ENCODE measurements around the gene IL1RAPL1.

Gene IL1RAPL1

DNA sequence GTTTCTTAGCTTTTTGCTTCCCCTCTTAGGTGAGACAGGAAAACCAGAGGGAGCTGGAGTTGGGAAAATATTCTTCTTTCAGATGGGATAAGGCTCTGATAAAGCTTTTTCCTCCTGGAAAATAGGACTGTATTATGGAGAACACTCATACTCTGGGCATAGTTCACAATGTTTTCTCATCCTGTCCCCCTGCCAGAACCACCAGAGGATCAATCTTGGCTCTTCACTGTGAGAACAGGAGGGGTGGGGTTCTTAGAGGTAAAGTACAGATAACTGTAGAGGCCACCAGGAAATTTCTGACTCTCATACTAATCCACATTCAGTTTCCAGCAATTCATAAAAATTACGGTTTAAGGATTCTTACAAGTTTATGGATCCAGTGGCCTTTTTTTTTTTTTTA, 966.3 kb downstream of the IL1RAPL1 start:
- DNase-seq, result no peak

DNA sequence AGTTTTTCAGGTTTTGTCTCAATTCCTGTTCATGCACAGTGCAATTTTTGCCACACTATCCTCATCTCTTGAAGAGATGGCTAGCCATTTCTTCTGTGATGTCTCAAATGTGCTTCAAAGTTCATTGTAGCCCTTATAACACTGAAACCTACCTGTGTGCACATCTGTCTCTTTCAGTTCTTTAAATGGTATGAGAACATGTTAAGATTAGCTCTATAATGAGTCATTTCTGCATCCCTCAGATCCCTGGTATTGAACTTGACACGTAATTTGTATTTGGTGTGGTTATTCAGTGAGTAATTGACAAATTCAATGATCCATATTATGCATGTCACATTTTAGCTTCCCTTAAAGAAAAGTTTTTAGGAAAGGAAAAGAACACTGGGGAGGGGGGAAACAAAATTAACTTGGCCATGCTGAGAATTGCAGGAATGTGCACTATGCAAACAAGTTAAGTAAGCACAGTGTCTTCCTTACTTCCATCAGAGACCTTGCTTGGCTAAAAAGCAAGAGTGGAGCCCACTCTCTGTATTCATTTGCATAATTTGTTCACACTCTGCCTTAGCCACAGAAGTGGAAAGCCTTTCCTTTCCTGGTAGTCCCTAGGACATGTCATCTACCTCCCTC, 968.3 kb downstream of the IL1RAPL1 start:
- no peak for DNase-seq

GRCh38 chrX:29560065-29560464, 972.8 kb downstream of the IL1RAPL1 start:
- DNase-seq, result no peak

GRCh38 chrX:29561417-29561816, 974.2 kb downstream of the IL1RAPL1 start:
- DNase-seq, result no peak

DNA sequence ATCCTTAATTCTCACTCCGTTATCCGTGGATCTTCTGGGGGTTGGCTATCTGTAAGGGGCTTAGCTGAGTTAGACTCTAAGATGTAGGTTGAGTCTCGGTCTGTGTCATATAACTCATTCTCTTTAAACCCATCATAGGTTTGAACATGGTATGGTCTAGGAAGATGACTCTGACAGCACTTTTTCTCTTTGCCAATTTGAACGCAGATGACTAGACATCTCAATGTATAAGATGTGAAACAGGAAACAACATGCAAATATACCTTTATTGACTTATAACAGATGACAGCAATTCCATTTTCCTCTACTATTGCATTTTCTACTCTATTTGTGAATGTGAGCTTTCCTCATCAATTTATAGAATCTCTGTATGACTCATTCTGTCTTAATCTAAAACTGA, 993.3 kb downstream of the IL1RAPL1 start:
- no peak for DNase-seq

DNA sequence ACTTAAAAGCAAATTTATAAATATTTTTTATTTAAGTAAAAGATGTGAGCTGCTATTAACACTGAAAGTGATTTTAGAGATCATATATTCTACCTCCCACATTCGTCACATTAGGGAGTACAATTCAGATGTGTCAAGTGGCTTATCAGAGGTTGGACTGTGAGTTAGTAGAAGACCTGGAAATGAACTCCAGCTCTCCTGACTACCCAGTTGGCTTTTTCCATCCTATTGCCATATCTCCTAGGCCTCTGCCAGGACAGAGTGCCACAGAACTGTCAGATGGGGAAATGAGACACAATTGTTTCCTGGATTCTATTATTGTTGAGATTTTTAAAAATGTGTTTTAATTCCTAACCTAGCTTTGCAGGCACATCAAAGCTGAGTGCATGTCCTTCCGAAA, 994.0 kb downstream of the IL1RAPL1 start:
- DNase-seq, result no peak

- DNase-seq, result no peak
These were observed 999.9 kb downstream of the IL1RAPL1 start for GRCh38 chrX:29587107-29587506.

GRCh38 chrX:29590921-29591320, 1003.7 kb downstream of the IL1RAPL1 start:
- DNase-seq, result no peak

DNA sequence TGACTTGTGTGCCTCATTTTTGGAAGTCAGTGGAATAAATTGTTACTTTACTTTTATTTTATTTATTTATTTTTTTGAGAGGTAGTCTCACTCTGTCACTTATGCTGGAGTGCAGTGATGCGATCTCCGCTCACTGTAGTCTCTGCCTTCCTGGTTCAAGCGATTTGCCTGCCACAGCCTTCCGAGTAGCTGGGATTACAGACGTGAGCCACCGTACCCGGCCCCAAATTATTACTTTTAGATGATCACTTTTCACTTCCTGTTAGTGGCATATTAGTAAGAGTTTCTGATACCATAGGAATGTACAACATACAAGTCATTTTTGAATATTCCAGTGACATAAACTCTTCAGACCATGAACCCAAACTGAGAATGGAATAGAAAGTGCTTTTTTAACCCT, 1017.1 kb downstream of the IL1RAPL1 start:
- DNase-seq, result no peak

DNA sequence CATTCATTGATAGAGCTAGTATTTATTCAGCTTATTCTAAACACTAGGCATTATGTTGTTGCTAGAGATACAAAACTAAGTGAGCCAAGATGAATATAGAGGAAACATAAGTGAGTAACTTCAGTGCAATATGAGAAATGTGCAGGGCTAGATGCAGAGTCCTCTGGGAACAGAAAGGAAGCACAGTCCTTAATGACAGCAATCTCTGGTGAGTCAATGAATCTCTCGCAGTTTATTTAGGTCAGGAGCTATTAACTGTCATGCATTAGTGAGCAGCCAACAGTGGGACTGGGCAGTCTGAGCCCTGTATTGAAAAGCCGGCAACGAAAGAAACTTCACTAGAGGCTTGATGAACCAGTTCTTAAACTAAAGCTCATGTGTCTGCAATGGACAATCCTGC, 1030.0 kb downstream of the IL1RAPL1 start:
- no peak for DNase-seq

DNA sequence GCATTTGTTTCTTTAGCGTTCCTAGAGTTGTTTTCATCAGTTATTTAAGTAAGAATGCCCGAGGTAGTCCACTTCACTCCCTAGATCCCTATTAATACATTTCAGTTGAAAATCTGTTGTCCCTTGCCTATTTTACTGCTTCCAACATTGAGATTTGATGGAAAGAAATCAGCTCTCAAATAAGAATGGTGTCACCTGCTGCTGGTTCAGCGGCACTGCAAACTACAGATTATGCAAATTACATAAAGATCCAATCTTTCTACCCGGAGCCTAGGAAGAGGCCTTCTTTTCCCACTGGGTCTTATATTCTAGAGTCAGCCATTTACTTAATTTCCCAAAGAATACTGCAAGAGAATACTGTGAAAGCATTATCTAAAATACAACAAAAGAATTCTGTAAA, 1030.5 kb downstream of the IL1RAPL1 start:
- DNase-seq, result no peak

GRCh38 chrX:29627833-29628232, 1040.6 kb downstream of the IL1RAPL1 start:
- DNase-seq, result no peak

DNA sequence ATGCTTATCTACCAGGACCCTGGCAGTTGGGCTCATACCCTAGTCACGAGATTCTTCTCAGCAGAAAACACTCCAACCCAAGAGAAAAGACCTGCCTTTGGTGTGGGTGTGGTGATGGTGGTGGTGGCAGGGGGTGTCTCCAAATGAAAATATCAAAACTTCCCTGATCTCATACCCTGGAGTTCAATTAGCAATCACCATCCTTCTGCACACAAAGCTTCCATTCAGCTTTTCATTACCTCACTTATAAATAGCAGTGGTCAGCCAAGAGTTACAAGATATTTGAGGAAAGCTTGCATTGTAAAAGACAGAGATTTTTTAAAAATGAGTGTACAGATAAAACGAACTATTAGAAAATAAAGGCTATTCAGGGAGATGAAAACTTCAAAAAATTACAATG, 1047.3 kb downstream of the IL1RAPL1 start:
- DNase-seq, result no peak

DNA sequence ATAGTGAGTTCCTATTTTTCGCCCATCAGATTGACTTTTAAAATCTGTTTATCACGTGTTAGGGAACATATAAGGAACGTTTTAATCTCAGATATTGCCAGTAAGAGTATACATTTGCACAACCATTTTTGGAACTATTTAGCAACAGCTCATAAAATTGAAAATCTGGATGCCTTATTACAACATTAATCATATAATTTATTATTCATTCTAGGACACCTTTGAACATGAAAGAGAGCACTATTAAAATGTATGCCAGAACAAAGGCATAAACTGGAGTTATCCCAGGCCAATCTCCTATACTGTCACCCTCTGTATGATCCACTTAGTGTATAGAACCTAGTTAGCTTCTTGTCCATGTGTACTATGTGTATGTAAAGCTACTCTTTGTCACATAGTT, 1049.1 kb downstream of the IL1RAPL1 start:
- no peak for DNase-seq

DNA sequence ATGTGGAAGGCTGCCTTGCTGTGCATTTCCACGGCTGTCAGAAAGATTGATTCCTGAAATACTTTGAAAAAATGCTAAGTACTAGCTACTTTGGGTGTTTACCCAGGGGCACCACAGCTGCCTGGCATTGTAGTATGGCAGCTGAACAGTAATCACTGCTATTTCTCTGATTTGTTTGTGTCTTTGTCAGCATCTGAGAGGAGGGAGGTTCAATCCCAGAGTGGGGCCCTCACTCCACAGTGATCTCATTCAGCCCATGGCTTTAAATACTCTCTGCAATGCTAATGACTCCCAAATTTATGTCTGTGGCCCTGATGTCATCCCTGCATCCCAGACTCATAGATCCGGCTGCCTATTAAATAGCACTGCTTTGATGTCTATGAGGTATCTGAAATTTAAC, 1052.9 kb downstream of the IL1RAPL1 start:
- DNase-seq, result no peak

GRCh38 chrX:29641461-29641860, 1054.2 kb downstream of the IL1RAPL1 start:
- no peak for DNase-seq

DNA sequence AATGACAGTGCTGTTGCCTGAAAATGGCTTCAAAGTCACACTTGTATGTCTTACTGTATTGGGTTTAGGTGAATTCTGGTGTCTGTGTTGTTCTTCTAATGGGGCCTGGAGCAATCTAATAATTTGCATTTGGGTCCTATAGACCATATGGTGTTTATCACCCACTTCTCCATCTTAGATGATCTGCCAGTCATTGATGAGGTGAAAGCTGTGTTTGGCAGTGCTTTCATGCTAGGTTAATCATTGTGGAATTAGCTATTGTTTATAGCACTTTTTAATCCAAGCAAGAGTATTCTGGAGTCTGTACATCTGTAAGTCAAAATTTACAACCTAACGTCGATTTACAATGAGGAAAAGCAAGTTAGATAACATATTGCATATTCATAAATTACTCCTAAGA, 1055.9 kb downstream of the IL1RAPL1 start:
- no peak for DNase-seq

DNA sequence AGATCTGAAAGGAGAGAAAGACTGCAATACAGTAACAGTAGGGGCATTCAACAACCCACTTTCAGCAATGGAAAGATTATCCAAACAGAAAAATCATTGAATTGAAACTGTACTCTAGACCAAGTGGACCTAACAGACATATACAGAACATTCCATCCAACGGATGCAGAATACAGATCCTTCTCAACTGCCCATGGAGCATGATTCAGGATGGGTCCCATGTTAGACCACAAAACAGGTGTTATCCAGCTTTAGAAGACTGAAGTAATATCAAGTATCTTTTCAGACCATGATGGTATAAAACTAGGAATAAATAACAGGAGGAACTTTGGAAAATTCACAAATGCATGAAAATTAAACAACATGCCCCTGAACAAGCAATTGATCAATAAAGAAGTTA, 1060.9 kb downstream of the IL1RAPL1 start:
- DNase-seq, result no peak

DNA sequence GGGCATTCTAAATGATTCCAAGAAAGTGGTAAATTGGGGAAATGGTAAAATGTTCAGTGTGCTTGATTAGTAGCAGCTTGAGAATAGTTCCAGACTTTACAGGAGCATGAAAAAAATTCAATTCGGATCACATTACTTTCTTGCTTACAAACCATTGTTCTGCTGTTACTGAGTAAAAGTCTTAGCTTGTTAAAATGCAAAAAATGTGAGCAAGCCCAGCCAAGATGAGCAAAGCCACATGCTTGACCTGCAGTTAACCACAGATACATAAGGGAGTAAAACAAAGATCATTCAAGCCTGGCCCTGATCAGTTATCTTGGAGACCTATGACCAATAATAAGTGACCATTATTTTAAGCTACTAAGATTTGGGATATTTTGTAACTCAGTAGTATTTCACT, 1065.2 kb downstream of the IL1RAPL1 start:
- no peak for DNase-seq

DNA sequence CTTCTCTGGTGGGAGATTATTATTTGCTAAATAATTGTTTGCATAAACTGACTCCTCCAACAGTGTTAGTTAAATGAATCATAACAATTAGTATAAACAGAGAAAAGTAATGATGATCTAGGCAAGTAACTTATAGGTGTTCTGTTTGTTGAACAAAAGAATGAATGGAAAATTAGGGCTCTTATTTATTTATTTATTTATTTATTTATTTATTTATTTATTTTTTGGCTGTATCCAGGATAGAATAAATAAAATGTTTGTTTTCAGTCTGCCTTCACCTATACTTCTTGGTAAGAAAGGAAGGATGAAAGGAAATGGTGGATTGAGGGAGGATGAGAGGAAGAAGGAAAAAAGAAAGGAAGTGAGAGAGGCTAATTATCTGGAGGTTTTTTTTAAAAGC, 1066.5 kb downstream of the IL1RAPL1 start:
- DNase-seq, result no peak

- DNase-seq, result no peak
These were observed 1072.7 kb downstream of the IL1RAPL1 start for GRCh38 chrX:29659911-29660310.

DNA sequence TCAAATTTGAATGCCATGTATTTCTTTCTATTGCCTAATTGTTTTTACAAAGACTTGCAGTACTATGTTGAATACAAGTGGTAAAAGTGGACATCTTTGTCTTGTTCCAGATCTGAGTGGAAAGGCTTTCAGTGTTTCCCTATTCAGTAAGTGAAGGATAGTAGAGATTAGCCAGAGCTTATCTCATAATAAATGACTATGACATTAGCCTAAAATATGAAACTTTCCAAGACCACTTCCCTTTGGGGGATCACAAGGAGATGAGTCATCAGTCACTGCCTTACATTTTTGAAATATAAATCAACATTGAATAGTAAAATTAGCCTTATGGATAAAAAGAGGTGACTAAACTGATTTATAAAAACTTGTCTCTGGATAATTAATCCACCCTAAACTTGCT, 1074.0 kb downstream of the IL1RAPL1 start:
- DNase-seq, result no peak

- no peak for DNase-seq
These were observed 1074.9 kb downstream of the IL1RAPL1 start for GRCh38 chrX:29662101-29662500.

DNA sequence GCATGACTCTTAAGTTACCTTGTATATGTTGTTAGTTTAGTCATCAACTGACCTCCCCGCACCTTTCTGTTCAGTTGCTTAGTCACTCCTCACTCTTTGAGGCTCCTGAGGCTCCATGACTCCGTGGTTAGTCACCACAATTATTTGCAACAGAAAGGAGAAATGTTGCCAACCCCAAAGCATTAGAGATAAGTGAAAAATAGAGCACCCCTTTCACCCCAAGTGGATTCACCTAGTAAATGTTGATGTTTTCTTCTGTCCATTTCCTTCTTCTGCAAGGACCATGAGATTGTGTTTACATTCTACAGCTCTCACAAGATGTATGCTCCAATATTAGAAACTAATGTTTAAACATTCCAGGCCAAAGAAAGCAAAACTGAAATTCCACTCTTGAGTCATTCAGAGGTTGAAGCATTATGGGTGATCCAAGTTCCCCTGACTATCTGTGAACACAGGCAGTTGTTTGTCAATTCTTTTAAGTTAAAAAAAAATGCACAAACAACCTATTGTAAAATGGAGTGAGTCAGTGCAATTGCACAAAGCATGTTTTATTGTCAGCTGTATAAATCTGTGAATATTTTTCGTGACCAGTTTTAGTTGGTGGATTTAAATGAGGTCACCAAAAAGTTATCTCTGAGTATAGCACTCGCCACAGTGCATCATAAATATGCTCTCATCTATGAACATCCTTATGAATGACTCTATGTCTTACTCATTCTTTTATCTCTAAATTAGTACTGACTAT, 1075.7 kb downstream of the IL1RAPL1 start:
- no peak for DNase-seq

GRCh38 chrX:29665532-29665931, 1078.3 kb downstream of the IL1RAPL1 start:
- DNase-seq, result no peak
